Activated CD4-positive, alpha-beta T cell treated with anti-CD3 and anti-CD28 coated beads, Interleukin-2, amount 50 U/mL, for 4 hours (primary cell): Measurements from ENCODE around the gene IP6K3.

Experiments
- DNase-seq, 2 experiments: peaks; one replicate each; pipeline ENCODE4 v3.0.0-alpha.2; 2020

IP6K3 gene, protein sequence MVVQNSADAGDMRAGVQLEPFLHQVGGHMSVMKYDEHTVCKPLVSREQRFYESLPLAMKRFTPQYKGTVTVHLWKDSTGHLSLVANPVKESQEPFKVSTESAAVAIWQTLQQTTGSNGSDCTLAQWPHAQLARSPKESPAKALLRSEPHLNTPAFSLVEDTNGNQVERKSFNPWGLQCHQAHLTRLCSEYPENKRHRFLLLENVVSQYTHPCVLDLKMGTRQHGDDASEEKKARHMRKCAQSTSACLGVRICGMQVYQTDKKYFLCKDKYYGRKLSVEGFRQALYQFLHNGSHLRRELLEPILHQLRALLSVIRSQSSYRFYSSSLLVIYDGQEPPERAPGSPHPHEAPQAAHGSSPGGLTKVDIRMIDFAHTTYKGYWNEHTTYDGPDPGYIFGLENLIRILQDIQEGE

DNA sequence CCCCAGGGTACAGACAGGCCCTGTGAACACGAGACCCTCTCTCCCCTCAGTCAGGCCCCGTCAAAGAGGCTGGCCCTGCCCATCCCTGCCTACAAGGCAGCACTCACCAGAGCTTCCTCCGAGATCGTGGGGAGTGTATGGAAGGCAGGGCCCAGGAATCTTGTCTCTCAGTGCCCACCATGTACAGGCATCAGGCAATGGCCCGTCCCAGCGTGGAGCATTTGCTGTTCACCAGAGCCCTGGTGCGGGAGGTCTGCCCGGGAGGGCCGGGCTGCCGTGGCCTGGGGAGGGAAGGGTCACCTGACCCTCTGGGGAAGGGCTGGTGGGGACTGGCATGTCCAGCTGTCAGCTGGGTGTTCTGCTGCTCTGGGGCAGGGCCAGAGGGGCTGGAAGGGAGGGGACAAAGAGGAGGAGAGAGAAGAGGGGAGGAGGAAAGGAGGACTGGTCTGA, at the start of gene IP6K3:
Gene IP6K3, minus strand, starts transcription at position 255 of the 450 bp plus-strand sequence. CDS start 11,429 bp downstream, outside the sequence.
- DNase-seq, result no peak

DNA sequence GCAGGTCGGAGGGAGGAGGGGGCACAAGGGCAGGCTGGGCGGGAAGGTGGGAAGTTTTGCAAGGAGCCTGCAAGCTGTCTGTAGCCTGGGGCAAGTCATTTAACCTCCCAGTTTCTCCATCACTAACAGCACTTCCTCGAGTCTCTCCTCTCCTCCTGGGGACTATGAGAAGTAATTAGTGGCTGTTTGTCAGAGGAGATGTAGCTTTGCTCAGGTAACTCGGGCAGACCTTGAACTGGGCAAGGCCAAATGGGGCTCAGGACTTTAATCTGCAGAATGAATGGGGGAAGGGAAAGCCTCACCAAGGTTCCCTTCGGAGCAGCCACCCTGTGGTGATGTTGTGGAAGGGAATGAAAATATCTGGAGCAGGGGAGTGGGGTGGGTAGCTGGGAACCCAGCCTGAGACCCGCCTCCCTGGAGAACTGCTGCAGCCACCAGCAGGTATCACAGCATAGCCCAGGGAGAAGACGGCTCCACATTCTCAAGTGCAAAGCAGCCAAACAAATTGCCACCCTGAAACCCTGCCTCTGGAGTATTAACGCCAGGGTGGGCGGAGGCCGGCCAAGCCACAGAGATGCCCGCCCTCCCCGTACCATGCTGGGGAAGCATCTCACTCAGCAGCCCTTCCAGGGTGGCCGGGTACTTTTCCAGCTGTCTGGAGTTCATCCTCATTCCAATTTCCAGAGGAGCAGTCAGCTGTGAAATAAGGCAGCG, 48.4 kb upstream of the IP6K3 start:
- DNase-seq, result no peak

DNA sequence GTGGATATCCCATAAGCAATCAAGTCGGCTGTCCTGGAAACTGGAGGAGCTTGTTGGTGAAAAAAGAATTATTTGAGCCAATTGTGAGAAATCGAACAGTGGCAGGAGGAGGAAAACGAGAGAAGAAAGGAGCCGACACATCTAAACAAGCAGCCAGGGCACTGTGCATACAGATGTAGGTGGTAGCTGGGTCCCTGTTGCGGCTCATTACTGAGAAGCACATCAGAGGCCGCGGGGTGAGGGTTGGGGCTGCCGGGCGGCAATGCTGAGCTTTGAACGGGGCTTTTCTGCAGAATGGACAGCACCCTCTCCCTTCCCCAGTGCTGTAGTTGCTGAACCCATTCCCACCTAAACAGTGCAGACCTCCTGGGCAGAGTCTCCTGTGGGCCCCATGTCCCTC, 46.3 kb upstream of the IP6K3 start:
- no peak for DNase-seq

DNA sequence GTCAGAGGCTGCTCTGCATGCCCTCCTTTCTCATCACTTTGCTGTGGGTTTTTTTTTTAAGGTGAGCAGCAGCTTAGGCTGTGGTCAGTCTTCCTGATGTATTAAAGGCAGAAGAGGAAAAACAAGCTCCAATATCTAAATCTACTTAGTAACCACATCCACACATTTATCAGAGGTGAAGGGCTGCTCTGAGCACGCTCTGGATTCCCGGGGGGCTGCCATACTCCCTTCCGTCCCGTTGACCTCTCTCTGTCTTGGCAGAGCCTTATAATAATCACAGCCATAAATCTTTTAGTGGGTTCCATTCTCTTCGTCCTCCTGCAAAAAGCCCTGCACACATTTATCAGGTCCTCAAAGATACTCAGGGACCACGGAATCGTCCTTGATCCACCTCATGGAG, 44.9 kb upstream of the IP6K3 start:
- no peak for DNase-seq

DNA sequence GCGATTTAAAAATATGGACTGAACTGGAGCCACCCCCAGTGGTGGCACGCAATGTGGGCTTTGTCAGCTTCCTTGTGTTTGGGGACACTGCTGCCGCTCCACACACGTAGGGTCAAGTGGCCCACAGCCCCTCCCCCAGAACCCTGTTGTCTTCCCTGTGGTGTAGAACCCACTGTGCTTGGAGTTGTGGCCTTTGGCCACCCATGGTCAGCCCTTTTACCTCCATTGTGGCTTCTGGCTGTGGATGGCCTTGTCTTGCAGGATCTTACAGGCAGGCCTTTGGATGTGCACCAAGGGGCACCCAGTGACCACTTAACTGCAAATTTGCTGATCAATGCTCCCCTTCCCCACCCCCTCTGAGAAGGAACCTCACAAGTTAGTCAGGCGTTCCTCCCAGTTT, 44.2 kb upstream of the IP6K3 start:
- no peak for DNase-seq

DNA sequence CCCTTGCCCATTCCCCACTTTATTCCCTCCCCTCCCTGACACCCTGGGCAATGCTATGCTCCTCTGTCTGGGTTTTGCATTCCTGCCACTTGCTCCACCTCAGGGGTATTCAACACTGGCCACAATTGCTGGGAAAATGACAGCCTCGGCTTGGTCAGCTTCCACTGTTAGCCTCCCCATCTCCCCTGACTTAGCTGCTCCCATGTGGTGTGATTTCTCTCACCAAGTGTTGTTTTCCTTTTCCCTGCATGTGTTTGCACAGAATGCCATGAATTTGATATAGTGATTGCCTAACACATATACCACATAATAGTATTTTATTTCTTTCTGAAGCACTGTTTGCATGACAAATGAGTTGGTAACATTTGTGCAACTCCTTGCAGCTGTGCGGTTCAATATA, 43.7 kb upstream of the IP6K3 start:
- no peak for DNase-seq

DNA sequence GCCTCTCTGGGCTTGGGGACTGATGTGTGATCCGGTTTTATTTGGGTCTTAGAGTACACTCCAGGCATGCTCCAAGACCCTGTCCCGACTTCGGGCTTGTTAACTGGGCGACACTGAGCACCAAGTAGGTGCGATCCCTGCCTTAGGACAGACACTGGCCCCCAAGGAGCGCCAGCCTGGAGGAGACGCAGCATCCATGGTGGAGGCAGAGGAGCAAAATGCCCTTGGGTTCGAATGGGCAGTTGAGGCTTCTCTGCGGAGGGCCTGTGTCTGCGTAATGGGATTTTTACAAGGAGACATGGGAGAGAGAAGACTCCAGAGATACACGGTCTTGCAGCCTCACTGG, 42.8 kb upstream of the IP6K3 start:
- no peak for DNase-seq

DNA sequence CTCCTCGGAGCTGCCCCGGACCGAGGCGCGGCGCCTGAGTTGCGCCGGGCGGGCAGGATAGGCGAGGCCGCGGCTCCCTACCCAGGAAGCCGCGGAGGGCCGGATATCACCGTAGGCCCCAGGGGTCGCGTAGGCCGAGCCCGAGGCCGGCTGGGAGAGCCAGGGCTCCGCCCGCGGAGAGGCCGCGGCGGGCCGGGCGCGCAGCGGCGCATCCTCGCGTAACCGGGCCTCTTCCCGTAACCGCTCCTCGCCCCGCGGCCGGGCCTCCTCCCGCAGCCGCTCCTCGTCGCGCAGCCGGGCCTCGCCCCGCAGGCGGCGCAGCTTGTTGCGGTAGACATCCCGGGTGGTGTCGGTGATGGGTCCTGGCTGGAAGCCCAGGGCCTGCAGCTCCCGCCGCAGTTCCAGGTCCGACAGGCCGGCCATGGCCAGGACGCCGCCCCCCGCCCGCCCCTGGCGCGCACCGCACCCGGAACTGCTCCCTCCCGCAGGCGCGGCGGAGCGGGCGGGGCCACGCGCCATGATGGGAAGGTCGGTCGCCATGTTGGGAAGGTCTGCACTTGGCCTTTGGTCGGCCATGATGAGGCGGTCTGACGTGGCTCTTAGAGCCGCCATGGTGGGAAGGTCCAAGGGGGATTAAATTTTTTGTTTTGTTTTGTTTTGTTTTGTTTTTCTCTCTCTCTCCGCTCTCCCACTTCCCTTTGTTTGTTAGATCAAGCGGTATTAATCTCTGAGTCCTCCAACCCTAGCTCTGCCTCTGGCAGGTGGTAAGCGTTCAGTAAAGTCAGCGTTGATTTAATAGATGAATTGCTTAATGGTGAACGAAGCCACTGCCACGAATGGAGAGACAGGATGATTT, 42.2 kb upstream of the IP6K3 start, which contains the start of gene LEMD2:
Gene LEMD2, minus strand, starts transcription at position 437 of the 856 bp plus-strand sequence. Its CDS starts 14 bp downstream, at position 423.
- peak; percentile 89 to 91 for DNase-seq

DNA sequence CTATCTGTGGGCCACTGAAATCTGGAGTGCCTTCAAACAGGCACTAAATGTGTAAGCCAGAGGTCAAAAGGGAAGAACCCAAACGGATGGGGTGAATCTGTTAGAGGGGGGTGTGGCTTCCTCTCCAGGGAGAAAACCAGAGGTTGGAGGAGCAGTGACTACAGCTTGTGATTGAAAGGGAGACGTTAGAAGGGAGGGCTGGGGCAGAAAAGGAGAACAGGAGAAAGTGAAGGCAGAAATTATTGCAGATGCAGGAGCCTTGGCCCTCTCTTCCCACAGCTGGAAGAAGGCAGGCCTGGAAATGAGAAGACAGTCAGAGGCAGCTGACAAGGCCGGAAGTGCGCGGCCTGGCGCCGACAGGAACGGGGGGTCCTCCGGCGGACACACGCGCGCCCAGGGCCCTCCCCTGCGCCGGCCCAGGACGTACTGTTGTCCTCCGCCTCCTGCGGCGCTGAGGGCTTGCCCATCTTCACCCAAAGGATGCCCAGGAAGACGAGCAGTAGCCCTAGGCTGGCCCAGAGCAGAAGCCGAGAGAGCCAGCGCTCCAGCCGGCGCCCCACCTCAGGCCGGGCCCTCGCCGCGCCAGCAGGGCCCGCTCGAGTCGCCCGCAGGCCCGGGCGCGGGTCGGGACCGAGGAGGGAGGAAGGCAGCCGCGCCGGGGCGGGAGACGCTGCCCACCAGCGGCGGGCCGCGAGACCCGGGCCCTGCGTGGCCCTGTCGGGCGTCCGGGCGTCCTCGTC, 41.4 kb upstream of the IP6K3 start:
- DNase-seq, result peak; percentile 21 to 31

DNA sequence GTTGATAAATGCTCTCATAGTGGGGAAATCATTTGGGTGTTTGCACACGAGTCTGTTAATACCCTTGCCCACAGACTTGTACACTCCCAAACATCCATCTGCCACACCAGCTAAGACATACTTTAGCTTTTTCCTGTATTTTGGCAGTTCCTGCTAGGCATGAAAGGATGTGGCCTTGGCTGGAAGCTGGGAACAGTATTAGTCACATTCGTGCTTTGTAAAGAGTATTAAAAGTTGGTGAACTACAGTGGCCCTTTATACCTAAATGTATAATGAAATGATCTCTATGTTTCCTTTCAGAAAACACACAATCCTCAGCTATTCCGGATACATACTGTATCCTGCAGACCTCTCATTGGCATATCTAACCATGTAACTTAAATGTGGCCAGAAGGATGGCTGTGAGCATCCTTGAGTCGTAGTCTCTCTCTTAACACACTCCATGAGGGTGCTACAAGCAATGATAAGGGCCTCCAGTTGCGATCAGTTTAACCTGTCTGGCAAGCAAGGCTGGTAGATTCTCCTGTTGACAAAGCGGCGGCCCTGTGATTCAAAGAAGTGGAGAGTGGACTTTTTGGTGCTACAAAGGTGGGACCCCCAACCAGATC, 40.7 kb upstream of the IP6K3 start:
- no peak for DNase-seq

DNA sequence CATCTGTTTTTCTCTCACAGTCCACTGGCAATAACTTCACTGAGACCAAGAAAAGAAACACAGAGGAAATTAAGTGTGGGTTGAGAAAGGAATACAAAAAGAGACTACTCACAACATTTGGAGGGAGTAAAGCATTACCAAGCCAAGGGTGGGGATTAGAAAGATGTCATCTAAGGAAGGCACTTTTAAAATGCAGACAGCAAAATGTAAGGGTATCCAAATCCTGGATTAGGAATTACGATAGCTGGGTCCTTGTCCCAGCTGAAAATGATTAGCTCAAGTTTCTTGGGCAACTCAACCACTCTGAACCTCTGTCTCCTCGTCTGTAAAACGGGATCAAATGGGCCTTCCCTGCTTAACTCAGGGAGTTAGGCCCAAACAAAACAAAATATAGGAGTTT, 40.0 kb upstream of the IP6K3 start:
- no peak for DNase-seq

DNA sequence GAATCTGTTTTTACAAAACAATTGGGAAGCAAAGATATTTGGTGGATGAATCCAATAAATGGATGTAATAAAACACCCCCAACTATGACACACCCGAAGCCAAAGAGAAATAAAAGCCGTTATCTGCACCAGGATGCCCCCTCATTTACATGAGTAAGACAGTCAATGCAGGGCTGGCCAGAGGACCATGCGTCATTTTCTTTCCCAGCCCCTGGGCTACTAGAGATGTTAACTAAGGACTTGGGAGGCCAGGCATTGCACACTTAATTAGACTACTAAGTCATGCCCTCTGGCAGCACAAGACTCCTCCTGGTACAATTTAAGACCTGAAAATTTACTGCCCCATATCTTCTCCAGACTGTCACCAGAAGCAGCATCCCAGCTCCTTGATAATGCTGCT, 39.1 kb upstream of the IP6K3 start:
- DNase-seq, result no peak

DNA sequence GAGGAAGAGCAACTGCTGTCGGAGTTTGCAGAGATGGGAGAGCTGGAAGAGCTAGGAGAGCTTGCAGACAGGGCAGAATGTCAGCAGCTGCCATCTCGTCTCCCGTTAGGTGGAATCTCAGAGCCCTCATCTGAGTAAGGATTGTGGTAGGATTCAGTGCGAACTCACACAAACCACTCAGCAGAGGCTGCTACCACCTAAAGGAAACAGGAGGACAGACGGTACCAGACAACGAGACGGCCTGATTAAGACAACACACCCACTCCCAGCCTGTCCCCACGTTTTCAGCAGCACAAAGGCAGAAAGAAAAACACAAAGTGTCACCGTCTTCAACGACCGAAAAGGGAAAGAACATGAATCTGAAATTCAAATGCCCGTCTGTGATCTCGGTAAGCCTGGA, 38.1 kb upstream of the IP6K3 start:
- DNase-seq, result no peak

DNA sequence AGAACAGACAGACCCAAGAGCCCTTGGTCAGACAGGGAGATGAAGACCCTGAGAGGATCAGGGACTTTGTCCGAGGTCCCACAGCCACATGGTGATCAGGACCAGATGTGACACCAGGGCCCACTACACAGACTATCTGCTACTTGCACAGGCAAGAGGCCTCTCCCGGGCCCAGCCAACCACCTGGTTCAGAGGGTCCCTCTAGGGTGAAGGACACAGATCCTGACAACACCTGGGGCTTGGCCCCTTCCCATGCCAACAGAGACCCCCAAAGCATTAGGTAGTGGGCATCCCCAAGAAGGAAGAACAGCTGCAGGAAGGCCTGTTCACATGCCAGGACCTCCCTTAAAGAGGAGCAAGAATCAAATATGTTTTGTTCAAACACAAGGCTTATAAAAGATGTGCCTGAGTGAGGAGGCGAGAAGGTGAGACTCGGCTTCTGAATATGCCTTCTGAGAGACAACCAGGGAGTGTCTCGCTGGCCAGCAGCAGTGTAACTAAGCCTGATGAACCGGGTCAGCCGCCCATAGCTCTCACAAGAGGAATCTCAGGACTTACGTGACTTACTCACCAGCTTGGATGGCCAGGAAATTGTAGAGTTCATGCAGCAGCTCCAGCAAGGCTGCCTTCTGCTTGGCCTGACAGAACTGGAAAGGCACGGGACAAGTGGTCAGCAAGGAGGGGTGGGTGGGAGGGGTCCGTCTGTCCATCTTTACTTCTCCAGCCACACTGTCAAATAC, 37.2 kb upstream of the IP6K3 start:
- DNase-seq, result no peak

DNA sequence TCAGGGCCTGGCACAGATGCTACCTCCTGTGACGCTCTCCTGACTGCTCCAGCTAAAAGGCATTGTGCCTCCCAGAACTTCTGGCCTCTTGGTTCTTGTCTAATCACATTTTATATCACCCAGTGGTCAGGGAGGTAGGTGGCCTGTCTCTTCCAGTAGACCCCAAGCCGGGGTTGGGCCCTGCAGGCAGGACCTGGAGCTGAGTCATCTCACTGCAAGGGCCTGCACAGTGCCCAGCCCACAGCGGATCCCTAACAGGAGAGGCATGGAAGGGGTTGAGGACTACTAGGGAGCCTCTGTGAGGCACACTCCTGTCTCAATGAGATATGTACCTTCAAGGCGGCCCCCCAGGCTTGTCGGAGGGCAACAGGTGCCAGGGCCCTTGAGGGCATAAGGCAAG, 35.9 kb upstream of the IP6K3 start:
- no peak for DNase-seq

DNA sequence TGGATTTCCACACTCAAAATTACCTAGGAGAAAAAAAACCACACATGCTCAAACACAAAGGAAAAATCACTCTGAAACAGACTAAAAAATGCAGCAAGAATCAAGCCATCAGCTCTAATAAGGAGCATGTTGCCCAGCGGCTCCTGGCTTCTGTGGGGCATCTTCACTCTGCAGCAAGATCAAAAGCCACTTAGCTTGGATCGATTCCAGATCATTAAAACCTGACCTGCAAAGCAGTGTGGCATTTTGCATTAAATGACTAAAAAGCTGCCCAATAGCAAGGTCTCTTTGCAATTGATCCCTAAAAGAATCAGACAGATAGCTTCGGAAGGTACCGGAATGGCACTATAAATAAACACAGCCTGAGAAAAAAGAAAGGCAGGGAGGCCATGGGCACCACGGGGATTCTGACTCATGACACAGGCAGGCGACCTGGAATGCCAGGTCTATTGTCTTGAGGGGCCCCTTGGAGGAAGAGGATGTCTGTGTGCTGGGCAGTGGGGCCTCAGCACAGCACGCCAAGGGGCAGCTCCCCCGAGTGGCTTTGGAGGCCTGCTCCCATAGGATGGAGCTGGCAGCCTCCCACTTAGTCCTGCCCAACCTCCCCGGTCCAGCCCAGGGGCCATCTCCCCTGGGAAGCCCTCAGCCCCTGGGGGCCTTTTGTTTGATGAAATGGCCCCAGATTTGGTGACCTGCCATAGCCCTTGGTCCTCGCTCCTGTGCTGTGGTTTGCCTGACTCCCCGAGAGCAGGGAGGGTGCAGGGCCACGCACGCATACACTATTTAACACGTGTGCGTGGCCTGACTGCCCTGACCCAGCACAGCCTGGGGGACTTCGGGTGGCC, 34.6 kb upstream of the IP6K3 start:
- DNase-seq, result no peak

DNA sequence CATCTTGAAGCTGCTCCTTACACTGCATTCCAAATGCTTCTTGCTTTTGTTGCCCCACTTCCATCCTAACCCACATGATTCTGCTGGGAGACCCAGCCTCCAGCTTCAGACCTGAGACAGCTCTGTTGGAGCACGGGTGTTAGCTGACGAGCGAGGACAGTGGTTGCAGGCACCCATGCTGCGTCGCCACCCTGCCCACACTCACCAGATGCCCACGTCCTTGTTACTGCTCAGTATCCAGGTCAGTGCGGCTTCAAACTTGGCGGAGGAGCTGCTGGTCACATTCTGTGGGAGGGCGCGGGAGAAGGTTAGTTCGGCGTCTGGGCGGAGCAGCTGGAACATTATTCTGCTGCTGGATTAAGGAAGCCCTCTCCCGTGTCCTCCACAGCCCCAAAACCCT, 33.2 kb upstream of the IP6K3 start:
- DNase-seq, result no peak

DNA sequence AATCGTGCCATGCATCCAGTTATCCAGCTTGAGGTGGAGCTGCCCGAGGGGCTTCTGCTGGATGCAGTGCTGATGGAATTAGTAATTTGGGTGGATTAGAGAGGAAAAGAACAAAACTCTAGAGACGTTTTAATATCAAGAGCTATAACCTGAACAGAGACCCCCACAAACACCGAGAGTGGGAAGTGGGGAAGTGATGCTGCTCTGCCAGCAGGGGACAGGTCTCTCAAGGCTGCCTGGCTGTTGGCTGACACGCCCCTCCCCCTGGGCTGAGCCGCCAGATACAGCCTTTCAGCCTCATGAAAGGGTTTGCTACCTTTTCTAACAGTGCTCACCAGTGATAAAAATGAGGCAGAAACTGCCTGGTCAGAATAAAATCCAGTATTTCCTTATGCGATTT, 32.6 kb upstream of the IP6K3 start:
- DNase-seq, result no peak

DNA sequence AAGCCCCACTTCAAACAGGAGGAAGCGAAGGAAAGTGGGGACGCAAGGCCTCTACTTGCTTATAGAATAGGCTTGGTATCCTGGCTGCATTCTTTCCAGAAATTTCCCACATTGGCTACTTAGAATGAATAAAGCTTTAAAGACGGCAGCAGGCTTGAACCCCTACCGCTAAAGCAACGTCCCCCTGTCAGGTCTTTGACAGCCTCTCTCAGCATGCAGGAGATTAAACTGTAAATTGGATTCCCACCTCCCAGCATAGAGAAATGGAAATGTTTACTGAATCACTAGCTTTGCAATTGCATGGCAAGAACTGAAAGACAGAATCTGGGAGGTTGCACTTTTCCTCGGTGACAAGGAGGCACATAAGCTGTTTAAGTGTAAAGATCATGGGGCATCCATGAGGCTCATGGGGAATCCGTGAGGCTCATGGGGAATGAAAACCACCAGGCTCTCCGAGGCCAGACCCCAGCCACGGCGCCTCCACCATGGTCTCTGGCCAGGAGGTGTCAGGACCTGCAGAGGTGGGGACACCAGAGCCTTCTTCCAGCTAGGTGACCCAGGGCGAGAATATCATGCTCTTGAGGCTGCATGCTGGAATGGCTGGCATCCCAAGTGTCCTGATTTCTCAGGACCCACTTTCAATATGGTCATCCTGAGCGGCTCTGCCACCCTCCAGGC, 31.9 kb upstream of the IP6K3 start:
- DNase-seq, result no peak
